AG04450 (cell line): Measurements from ENCODE around the gene CSGALNACT2. TPM values are rescaled to one million over a fixed set of nuclear protein-coding genes. Genes with fewer than 3 reads are reported as not detected.

ENCODE experiments used
- CTCF ChIA-PET: fragments of 300-600, 350-600 bp; formaldehyde crosslinking; extraction: SDS; loops from one replicate; lab custom pipeline; 2022; ENCODE audit warnings: antibody characterized with exemption, inconsistent platforms; lab: Charles Lee
- POLR2A ChIA-PET: fragments of 350-600 bp; formaldehyde crosslinking; extraction: SDS; loops from one replicate; lab custom pipeline; 2021; ENCODE audit warnings: antibody characterized with exemption, inconsistent platforms; lab: Yijun Ruan, JAX
- DNase-seq: peaks from one replicate; pipeline ENCODE4 v3.0.0-alpha.2; 2011; ENCODE audit warnings: low read depth, low spot score
- H3K27ac ChIP-seq: one replicate; pipeline ENCODE4 v1.5.1; 2012; ENCODE audit warnings: low read depth, low read length, control low read depth
- H3K27me3 ChIP-seq: one replicate; pipeline ENCODE4 v1.6.0; 2012; ENCODE audit warnings: low read length; ENCODE audit not compliant: control insufficient read depth, insufficient read depth
- H3K4me3 ChIP-seq: 2 replicates; pipeline ENCODE4 v1.5.1; 2011; ENCODE audit warnings: mild to moderate bottlenecking, low read depth, low read length, control low read depth
- H3K9me3 ChIP-seq: 2 replicates; pipeline ENCODE4 v1.5.1; 2012; ENCODE audit warnings: low read length; ENCODE audit not compliant: control insufficient read depth, insufficient read depth
- CTCF ChIP-seq: IDR thresholded peaks from 2 replicates; pipeline ENCODE4 v1.5.1; 2011; ENCODE audit warnings: low read depth, low read length, control low read depth, inconsistent platforms
- polyA plus RNA-seq: library from polyadenylated mRNA; depleted of rRNA; stranded (reverse); fragments of >200 nt; gene quantifications from 2 replicates; pipeline ENCODE4 v1.2.3, GENCODE V29; 2011; rRNA removed

The CSGALNACT2 gene
- polyA plus RNA-seq, 1 experiment = 23.0 TPM

GRCh38 chr10:43234471-43235041 is 96.3 kb downstream of the CSGALNACT2 start:
- DNase-seq = no peak
- ChIA-PET POLR2A (no interaction called here), CTCF (no interaction called here)

More at GRCh38 chr10:43234471-43235041, 96.3 kb downstream of the CSGALNACT2 start:
- Histone ChIP-seq H3K27me3 (peaks cover 9% of the 10 kb centered on the region), H3K4me3 (no peak overlapping the region), H3K27ac (no peak overlapping the region), H3K9me3 (no peaks in the 10 kb centered on the region; the same call in 1 of the 2 replicates)
- TF ChIP-seq CTCF = no peak

Other genes starting within 250 kb of the CSGALNACT2 start
- 0.06 and 0.17 TPM in 2 replicates for gene RET, start 61.4 kb upstream of the CSGALNACT2 start, polyA plus RNA-seq
- 0.10 TPM in 2 replicates for gene RASGEF1A, start 128.6 kb downstream of the CSGALNACT2 start, polyA plus RNA-seq
- gene FXYD4, start 233.2 kb downstream of the CSGALNACT2 start, polyA plus RNA-seq = not detected in 2 replicates